ENCODE data around the gene GPR42. TPM values are rescaled to one million over a fixed set of nuclear protein-coding genes. Genes with fewer than 3 reads are reported as not detected.

The GPR42 gene
- polyA plus RNA-seq, 1 experiment = not detected

DNA sequence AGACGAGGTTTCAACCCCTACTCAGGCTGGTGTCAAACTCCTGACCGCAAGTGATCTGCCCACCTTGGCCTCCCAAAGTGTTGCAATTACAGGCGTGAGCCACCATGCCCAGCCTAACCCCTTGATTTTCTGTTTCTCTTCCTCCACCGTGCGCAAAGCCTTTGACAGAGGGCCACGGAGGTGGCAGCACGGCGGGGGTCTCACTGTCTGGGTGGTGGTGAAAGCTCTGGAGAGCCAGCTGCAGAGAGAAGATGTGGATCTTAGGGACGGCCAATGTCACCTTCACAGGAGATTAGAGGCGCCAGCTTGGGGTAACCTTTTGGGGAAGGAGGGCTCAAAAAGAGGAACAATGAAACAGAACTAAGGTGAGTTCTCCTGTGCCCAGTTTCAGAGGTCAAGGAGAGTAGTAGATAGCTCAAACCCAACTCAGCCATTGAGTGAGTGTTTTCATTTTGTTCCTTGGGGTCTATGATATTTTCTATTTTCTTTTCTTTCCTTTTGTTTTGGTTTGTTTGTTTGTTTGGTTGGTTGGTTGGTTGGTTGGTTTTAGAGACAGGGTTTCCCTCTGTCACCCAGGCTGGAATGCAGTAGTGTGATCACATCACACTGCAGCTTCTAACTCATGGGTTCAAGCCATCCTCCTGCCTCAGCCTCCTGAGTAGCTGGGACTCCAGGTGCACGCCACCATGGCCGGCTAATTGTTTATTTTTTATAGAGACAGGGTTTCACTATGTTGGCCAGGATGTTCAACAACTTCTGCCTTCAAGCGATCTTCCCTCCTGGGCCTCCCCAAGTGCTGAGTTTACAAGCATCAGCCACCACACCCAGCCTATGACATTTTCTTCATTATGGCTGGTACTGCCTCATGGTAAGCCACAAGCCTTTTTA is 37.7 kb downstream of the GPR42 start:
- Histone ChIP-seq H3K9me3 (ENCODE audit: control insufficient read depth, insufficient read depth, low read length) (no peaks in the 10 kb centered on the region), H3K4me3 (ENCODE audit: low read depth, low read length) (no peak overlapping the region), H3K27ac (ENCODE audit: low read depth, low read length) (no peak overlapping the region), H3K27me3 (ENCODE audit: control insufficient read depth, insufficient read depth, low read length) (no peaks in the 10 kb centered on the region)
- no peak for TF ChIP-seq CTCF (IDR thresholded peaks at IDR 0.05; ENCODE audit: low read depth, low read length)
- ChIA-PET POLR2A (no interaction called here), CTCF (no interaction called here)
- DNase-seq (ENCODE audit: low read depth, low spot score) = no peak

- ChIA-PET CTCF (no interaction called here), POLR2A (no interaction called here)
- Histone ChIP-seq H3K9me3 (ENCODE audit: control insufficient read depth, insufficient read depth, low read length) (no peaks in the 10 kb centered on the region), H3K27ac (ENCODE audit: low read depth, low read length) (no peak overlapping the region), H3K4me3 (ENCODE audit: low read depth, low read length) (no peak overlapping the region), H3K27me3 (ENCODE audit: control insufficient read depth, insufficient read depth, low read length) (no peaks in the 10 kb centered on the region)
- no peak for DNase-seq (ENCODE audit: low read depth, low spot score)
- TF ChIP-seq CTCF (IDR thresholded peaks at IDR 0.05; ENCODE audit: low read depth, low read length) = no peak
Observed at GRCh38 chr19:35409191-35409590, 38.3 kb downstream of the GPR42 start.

GRCh38 chr19:35410487-35410886 is 39.6 kb downstream of the GPR42 start:
- CTCF ChIA-PET = no interaction called here
- no peaks in the 10 kb centered on the region for H3K27me3 ChIP-seq (ENCODE audit: control insufficient read depth, insufficient read depth, low read length)
- no peak for TF ChIP-seq CTCF (IDR thresholded peaks at IDR 0.05; ENCODE audit: low read depth, low read length)
- H3K27ac ChIP-seq (ENCODE audit: low read depth, low read length) = no peak overlapping the region
- H3K4me3 ChIP-seq (ENCODE audit: low read depth, low read length) = no peak overlapping the region
- DNase-seq (ENCODE audit: low read depth, low spot score) = no peak
- POLR2A ChIA-PET = no interaction called here
- H3K9me3 ChIP-seq (ENCODE audit: control insufficient read depth, insufficient read depth, low read length) = no peaks in the 10 kb centered on the region

DNA sequence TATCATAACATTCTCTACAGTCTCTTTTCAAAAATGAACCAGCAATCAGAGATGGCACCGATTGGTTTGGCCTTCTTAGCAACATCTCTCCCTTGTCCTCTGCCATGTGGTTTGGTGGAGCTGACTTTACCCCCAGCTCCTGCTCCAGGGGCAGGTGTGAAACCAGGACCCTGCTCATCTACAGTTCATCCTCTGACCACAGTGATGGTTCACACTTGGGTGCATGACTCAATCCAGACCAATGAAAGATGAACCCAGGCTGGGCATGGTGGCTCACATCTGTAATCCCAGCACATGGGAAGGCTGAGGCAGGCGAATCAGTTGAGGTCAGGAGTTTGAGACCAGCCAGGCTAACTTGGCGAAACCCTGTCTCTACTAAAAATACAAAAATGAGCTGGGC is 43.6 kb downstream of the GPR42 start:
- no peak overlapping the region for H3K27ac ChIP-seq (ENCODE audit: low read depth, low read length)
- CTCF ChIA-PET = no interaction called here
- H3K27me3 ChIP-seq (ENCODE audit: control insufficient read depth, insufficient read depth, low read length) = peaks cover 2% of the 10 kb centered on the region

More for the DNA sequence above, 43.6 kb downstream of the GPR42 start:
- TF ChIP-seq CTCF (IDR thresholded peaks at IDR 0.05; ENCODE audit: low read depth, low read length) = no peak
- H3K4me3 ChIP-seq (ENCODE audit: low read depth, low read length) = no peak overlapping the region
- no peak for DNase-seq (ENCODE audit: low read depth, low spot score)
- no peaks in the 10 kb centered on the region for H3K9me3 ChIP-seq (ENCODE audit: control insufficient read depth, insufficient read depth, low read length)
- POLR2A ChIA-PET = no interaction called here

All from AG04450 (cell line).